HG03439 (cell line): ENCODE results near the gene ASIC3.

Source experiments
- ATAC-seq: cut with Tn5 transposase; IDR thresholded peaks from one replicate; pipeline ENCODE4 v1.9.1; 2021; ENCODE audit warnings: mild to moderate bottlenecking, moderate library complexity; ENCODE audit not compliant: unreplicated experiment

Gene ASIC3

DNA sequence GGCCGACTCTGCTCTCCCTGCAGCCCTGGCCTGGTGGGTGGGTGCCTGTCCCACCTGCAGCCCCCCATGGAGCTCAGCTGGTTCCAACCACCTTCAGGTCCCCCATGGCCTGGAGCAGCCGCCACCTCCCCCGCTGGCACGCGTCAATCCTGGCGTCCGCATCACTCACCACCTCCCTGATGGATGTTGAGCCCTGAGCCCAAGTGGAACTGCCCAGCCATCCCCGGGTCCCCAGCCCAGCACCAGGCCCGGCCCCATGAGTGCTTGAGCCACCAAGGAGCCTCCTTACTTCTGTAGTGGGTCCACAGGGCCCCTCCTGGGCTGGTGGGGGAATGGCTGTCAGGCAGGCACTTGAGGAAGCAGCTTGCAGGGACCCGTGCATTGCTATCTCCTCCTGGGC lies 52.6 kb downstream of the ASIC3 start:
- no peak for ATAC-seq

DNA sequence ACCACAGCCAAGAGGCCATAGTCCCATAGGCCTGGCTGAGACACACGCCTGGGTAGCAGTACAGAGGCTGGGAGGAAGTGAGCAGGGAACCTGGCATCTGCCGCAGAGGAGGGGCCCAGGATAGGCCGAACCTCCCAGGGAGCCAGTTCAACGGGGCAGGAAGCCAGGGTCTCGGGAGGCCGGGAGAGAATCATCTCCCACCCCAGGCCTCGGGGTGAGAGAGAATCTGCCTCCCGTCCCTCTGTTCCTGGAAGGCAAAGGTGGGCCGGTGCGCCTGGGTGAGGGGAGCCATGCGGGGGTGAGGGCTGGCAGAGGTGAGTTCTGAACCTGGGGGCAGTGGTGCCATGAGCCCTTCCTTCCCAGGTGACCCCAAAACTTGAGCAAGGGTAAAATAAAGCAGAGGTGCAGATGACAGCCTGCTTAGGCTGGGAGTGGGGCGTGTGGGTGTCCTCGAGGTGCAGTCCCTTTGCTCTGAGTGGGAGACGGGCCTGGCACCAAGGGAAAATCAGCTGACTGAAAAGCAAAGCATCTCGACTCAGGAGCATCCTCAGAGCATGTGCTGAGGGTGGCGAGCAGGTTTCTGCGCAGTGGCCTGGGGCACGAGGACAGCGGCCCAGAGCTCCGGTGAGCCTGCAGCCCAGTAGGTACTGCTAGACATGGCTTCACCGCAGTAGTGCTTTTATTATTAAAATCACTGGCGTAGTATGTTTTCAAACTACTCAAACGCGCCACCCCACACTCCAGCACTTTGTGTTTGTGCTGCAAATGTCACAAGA lies 53.5 kb downstream of the ASIC3 start:
- ATAC-seq = no peak
